GM23338 (cell line): ENCODE results near the gene CCDC61. TPM values are rescaled to one million over a fixed set of nuclear protein-coding genes. Genes with fewer than 3 reads are reported as not detected.

Experiments
- ATAC-seq: fragments of 200-7000 bp; cut with Tn5 transposase; 3 replicates; pipeline ENCODE4 v1.9.1; 2020
- DNase-seq: peaks from one replicate; pipeline ENCODE4 v3.0.0-alpha.2; 2015; ENCODE audit warnings: low spot score
- H2AFZ ChIP-seq: fragments of 200-600 bp; sonication (generic); 2 replicates; pipeline ENCODE4 v1.8.0; 2016; ENCODE audit warnings: antibody characterized with exemption, mild to moderate bottlenecking, moderate library complexity
- H3F3A ChIP-seq: fragments of 200-600 bp; sonication (generic); replicated peaks from 2 replicates; pipeline ENCODE4 v1.8.0; 2017; ENCODE audit warnings: antibody characterized with exemption, mixed run types, low read depth
- H3K27ac ChIP-seq: fragments of 200-600 bp; sonication (generic); 2 replicates; pipeline ENCODE4 v1.6.1; 2016; ENCODE audit warnings: low read depth
- H3K27me3 ChIP-seq: fragments of 200-600 bp; sonication (generic); 2 replicates; pipeline ENCODE4 v1.8.0; 2016; ENCODE audit warnings: mild to moderate bottlenecking, mixed run types, moderate library complexity; ENCODE audit not compliant: insufficient read depth
- H3K36me3 ChIP-seq: fragments of 200-600 bp; sonication (generic); 2 replicates; pipeline ENCODE4 v1.8.0; 2016; ENCODE audit warnings: mild to moderate bottlenecking; ENCODE audit not compliant: insufficient read depth
- H3K4me1 ChIP-seq: fragments of 200-600 bp; sonication (generic); 2 replicates; pipeline ENCODE4 v1.8.0; 2016; ENCODE audit warnings: mild to moderate bottlenecking, moderate library complexity; ENCODE audit not compliant: insufficient read depth
- H3K4me2 ChIP-seq: fragments of 200-600 bp; sonication (generic); 2 replicates; pipeline ENCODE4 v1.7.1; 2017; ENCODE audit warnings: mixed run types
- H3K4me3 ChIP-seq: fragments of 200-600 bp; sonication (generic); 2 replicates; pipeline ENCODE4 v1.6.1; 2016; ENCODE audit warnings: mixed run types
- H3K79me2 ChIP-seq: fragments of 200-600 bp; sonication (generic); replicated peaks from 2 replicates; pipeline ENCODE4 v1.8.0; 2017; ENCODE audit warnings: mild to moderate bottlenecking; ENCODE audit not compliant: insufficient read depth
- H3K9me2 ChIP-seq: fragments of 200-600 bp; sonication (generic); 2 replicates; pipeline ENCODE4 v1.8.0; 2017; ENCODE audit not compliant: insufficient read depth
- H4K20me1 ChIP-seq: fragments of 200-600 bp; sonication (generic); replicated peaks from 2 replicates; pipeline ENCODE4 v1.8.0; 2017; ENCODE audit warnings: mild to moderate bottlenecking; ENCODE audit not compliant: insufficient read depth
- H3K27ac Mint-ChIP-seq: 2 replicates; pipeline ENCODE4 v1.8.0; 2020; ENCODE audit warnings: inconsistent platforms, mild to moderate bottlenecking, moderate library complexity, mixed read lengths
- H3K27me3 Mint-ChIP-seq: 3 replicates; pipeline ENCODE4 v1.8.0; 2022; ENCODE audit warnings: low read depth, mild to moderate bottlenecking, moderate library complexity, mixed read lengths, inconsistent platforms; ENCODE audit not compliant: insufficient read depth, poor library complexity
- H3K36me3 Mint-ChIP-seq: 3 replicates; pipeline ENCODE4 v1.8.0; 2021; ENCODE audit warnings: low read depth, mild to moderate bottlenecking, inconsistent platforms, moderate library complexity, mixed read lengths
- H3K4me1 Mint-ChIP-seq: 3 replicates; pipeline ENCODE4 v1.8.0; 2020; ENCODE audit warnings: mild to moderate bottlenecking, inconsistent platforms, mixed read lengths
- H3K4me3 Mint-ChIP-seq: 3 replicates; pipeline ENCODE4 v1.8.0; 2021; ENCODE audit warnings: moderate library complexity, mild to moderate bottlenecking, inconsistent platforms, mixed read lengths
- H3K9me3 Mint-ChIP-seq: 3 replicates; pipeline ENCODE4 v1.8.0; 2020; ENCODE audit warnings: moderate library complexity, mild to moderate bottlenecking, inconsistent platforms, mixed read lengths
- CREB1 ChIP-seq: fragments of 250-450 bp; sonication (Bioruptor Pico); IDR thresholded peaks from 2 replicates; pipeline ENCODE4 v1.5.0; 2020; ENCODE audit warnings: low read depth, mild to moderate bottlenecking, moderate library complexity
- CTCF ChIP-seq, 2 experiments: fragments of 200-600 bp in 1 of 2; sonication (generic) in 1 of 2; conservative IDR thresholded peaks; 2 replicates each; pipeline versions ENCODE4 v1.5.1 to v1.6.1; 2016 to 2017; ENCODE audit warnings: antibody characterized with exemption in 2 of 2, low read depth in 2 of 2, mild to moderate bottlenecking in 2 of 2, moderate library complexity in 1 of 2
- EZH2 ChIP-seq: fragments of 200-600 bp; sonication (generic); IDR thresholded peaks from one replicate; pipeline ENCODE4 v1.8.0; 2017; ENCODE audit warnings: antibody characterized with exemption, mild to moderate bottlenecking, low read depth; ENCODE audit not compliant: unreplicated experiment
- EZH2phosphoT487 ChIP-seq: fragments of 200-600 bp; sonication (generic); IDR thresholded peaks from one replicate; pipeline ENCODE4 v1.8.1; 2018; ENCODE audit warnings: antibody characterized with exemption; ENCODE audit not compliant: unreplicated experiment
- JUNB ChIP-seq: IDR thresholded peaks from one replicate; pipeline ENCODE4 v1.6.1; 2016; ENCODE audit warnings: antibody characterized with exemption; ENCODE audit not compliant: unreplicated experiment
- NANOG ChIP-seq: IDR thresholded peaks from 2 replicates; pipeline ENCODE4 v1.6.1; 2016; ENCODE audit warnings: antibody characterized with exemption, borderline replicate concordance
- POLR2AphosphoS5 ChIP-seq: IDR thresholded peaks from 2 replicates; pipeline ENCODE4 v1.6.1; 2016; ENCODE audit warnings: antibody characterized with exemption, low read depth
- REST ChIP-seq: IDR thresholded peaks from one replicate; pipeline ENCODE4 v1.6.1; 2018; ENCODE audit warnings: antibody characterized with exemption; ENCODE audit not compliant: unreplicated experiment
- ZNF114 ChIP-seq: fragments of 250-450 bp; sonication (Bioruptor Pico); IDR thresholded peaks from 2 replicates; pipeline ENCODE4 v1.5.0; 2020; ENCODE audit warnings: mild to moderate bottlenecking, moderate library complexity
- ZNF331 ChIP-seq: fragments of 250-450 bp; sonication (Bioruptor Pico); IDR thresholded peaks from 2 replicates; pipeline ENCODE4 v1.5.0; 2020; ENCODE audit warnings: low read depth, mild to moderate bottlenecking, moderate library complexity
- polyA plus RNA-seq: library from polyadenylated mRNA; unstranded; fragments of >200 nt; fragmentation: Nextera tagmentation; extraction: Ambion mirVana; gene quantifications from 2 replicates; pipeline ENCODE4 v1.2.1, GENCODE V29; 2016
- total RNA-seq: library from RNA; depleted of rRNA; stranded (reverse); fragments of >200 nt; shearing (Covaris generic); gene quantifications from 2 replicates; pipeline ENCODE4 v1.2.3, GENCODE V29; 2014

Gene CCDC61
- total and polyA plus RNA-seq, 2 experiments from 2014 or later, result 9.8 to 22.4 TPM

- Histone ChIP-seq H3K27ac (no peak overlapping the region), H2AFZ (no peak overlapping the region), H3F3A (no peaks in the 10 kb centered on the region), H4K20me1 (no peaks in the 10 kb centered on the region), H3K36me3 (no peaks in the 10 kb centered on the region), H3K79me2 (no peaks in the 10 kb centered on the region), H3K27me3 (no peaks in the 10 kb centered on the region), H3K4me1 (no peaks in the 10 kb centered on the region), H3K9me2 (no peaks in the 10 kb centered on the region), H3K4me2 (no peak overlapping the region), H3K4me3 (no peak overlapping the region)
- ATAC-seq, result no peak
- 0 out of 3 replicates have a peak, but pooled peaks cover 3% of the 10 kb centered on the region for H3K36me3 Mint-ChIP-seq
- H3K27ac Mint-ChIP-seq, result no peak overlapping the region
- TF ChIP-seq REST, result no peak
- no peak for TF ChIP-seq EZH2phosphoT487
- no peak for TF ChIP-seq ZNF114 (CRISPR knock-in tag)
- no peak for TF ChIP-seq NANOG
- TF ChIP-seq JUNB, result no peak
- no peak for TF ChIP-seq CREB1 (CRISPR knock-in tag)
- TF ChIP-seq ZNF331, result no peak
- peaks cover 7% of the 10 kb centered on the region for H3K9me3 Mint-ChIP-seq
- no peaks in the 10 kb centered on the region for H3K4me1 Mint-ChIP-seq
- no peaks in the 10 kb centered on the region for H3K27me3 Mint-ChIP-seq
- no peak for DNase-seq
- H3K4me3 Mint-ChIP-seq, result no peak overlapping the region
Measured at GRCh38 chr19:46066471-46066870, 71.2 kb downstream of the CCDC61 start.

GRCh38 chr19:46067691-46068090, 72.4 kb downstream of the CCDC61 start:
- H3K36me3 Mint-ChIP-seq, result no peaks in the 10 kb centered on the region
- TF ChIP-seq EZH2 (no peak), REST (no peak), JUNB (no peak), POLR2AphosphoS5 (no peak), EZH2phosphoT487 (no peak), CTCF (conservative IDR thresholded peaks at IDR 0.05; ENCODE audit: low read depth in 2 of 2) (no peak), ZNF331 (no peak)

More at GRCh38 chr19:46067691-46068090, 72.4 kb downstream of the CCDC61 start:
- H3K27ac ChIP-seq, result no peak overlapping the region
- no peak overlapping the region for H2AFZ ChIP-seq
- no peaks in the 10 kb centered on the region for H4K20me1 ChIP-seq
- H3K4me1 ChIP-seq, result no peaks in the 10 kb centered on the region
- H3K27me3 ChIP-seq, result no peaks in the 10 kb centered on the region
- DNase-seq, result no peak
- ATAC-seq, result no peak
- no peak overlapping the region for H3K27ac Mint-ChIP-seq
- H3K4me1 Mint-ChIP-seq, result no peaks in the 10 kb centered on the region
- H3K36me3 ChIP-seq, result no peaks in the 10 kb centered on the region
- H3K4me2 ChIP-seq, result no peak overlapping the region
- H3K27me3 Mint-ChIP-seq, result peaks cover 1% of the 10 kb centered on the region
- no peak overlapping the region for H3K4me3 ChIP-seq
- no peaks in the 10 kb centered on the region for H3F3A ChIP-seq
- no peaks in the 10 kb centered on the region for H3K79me2 ChIP-seq
- no peaks in the 10 kb centered on the region for H3K9me2 ChIP-seq
- H3K4me3 Mint-ChIP-seq, result no peak overlapping the region
- peaks cover 3% of the 10 kb centered on the region; the same call in 1 of the 3 replicates for H3K9me3 Mint-ChIP-seq
